Body of pancreas (tissue), 4 donors: ENCODE data around the gene JAML. TPM values are rescaled to one million over a fixed set of nuclear protein-coding genes. Genes with fewer than 3 reads are reported as not detected.

Source experiments
- ATAC-seq: fragments of 150-250 bp; one replicate; pipeline ENCODE4 v1.9.1; 2016
- DNase-seq, 4 donors: peaks; one replicate each; pipeline ENCODE4 v3.0.0-alpha.2; 2019
- H3K27ac ChIP-seq, 4 donors: fragments of 200-600 bp; sonication (generic); 1 replicate in 3 of 4; 2 replicates in 1 of 4; pipeline versions ENCODE4 v1.5.1 to v1.6.1; 2016 to 2019; ENCODE audit warnings: mild to moderate bottlenecking in 1 of 4, mixed read lengths in 1 of 4, moderate library complexity in 1 of 4
- H3K27me3 ChIP-seq, 2 donors: fragments of 200-600 bp; sonication (generic); one replicate each; pipeline ENCODE4 v1.6.0; 2016; ENCODE audit warnings: mild to moderate bottlenecking in 1 of 2
- H3K36me3 ChIP-seq, 2 donors: fragments of 200-600 bp; sonication (generic); replicated peaks in 1 of 2; 2 replicates each; pipeline ENCODE4 v1.5.1; 2016; ENCODE audit warnings: low read depth in 2 of 2; ENCODE audit not compliant: insufficient read depth in 1 of 2
- H3K4me1 ChIP-seq: fragments of 200-600 bp; sonication (generic); one replicate; pipeline ENCODE4 v1.6.0; 2016
- H3K4me3 ChIP-seq, 2 donors: fragments of 200-600 bp; sonication (generic); 1 replicate in 1 of 2; 2 replicates in 1 of 2; pipeline ENCODE4 v1.5.1; 2016 to 2019
- H3K9me3 ChIP-seq, 3 donors: fragments of 200-600 bp; sonication (generic); 1 replicate in 2 of 3; 2 replicates in 1 of 3; pipeline ENCODE4 v1.5.1; 2016
- CTCF ChIP-seq, 7 experiments: fragments of 450-650 bp in 4 of 7; fragments of 200-600 bp in 3 of 7; sonication (generic) in 3 of 7; IDR thresholded peaks; one replicate each; pipeline ENCODE4 v1.5.1; 2016 to 2019; ENCODE audit warnings: antibody characterized with exemption in 7 of 7
- POLR2A ChIP-seq, 3 donors: fragments of 450-650 bp; IDR thresholded peaks; one replicate each; pipeline ENCODE4 v1.6.1; 2016; ENCODE audit warnings: antibody characterized with exemption in 3 of 3, mild to moderate bottlenecking in 2 of 3
- WGBS, 2 donors: methylation state at CpG; one replicate each; pipeline ENCODE4 v1.1.5; 2017; 5-methylcytosine and 5-hydroxymethylcytosine counted together
- intact Hi-C: fragments of 100-400 bp; cut with DNase I; formaldehyde crosslinking; loops from one replicate; pipeline ENCODE4 v1.15.1; 2023
- total RNA-seq, 2 donors: library from RNA; depleted of rRNA; stranded (reverse); fragments of >200 nt; gene quantifications; one replicate each; pipeline ENCODE4 v1.1.0, GENCODE V29; 2016

JAML gene
- total RNA-seq, 2 donors from 2014 or later = 0.99 to 4.9 TPM

GRCh38 chr11:118240999-118241763 lies 16.4 kb upstream of the JAML start:
- Histone ChIP-seq H3K4me3 (no peak overlapping the region), H3K9me3 (no peaks in the 10 kb centered on the region), H3K27me3 (no peaks in the 10 kb centered on the region), H3K36me3 (no peaks in the 10 kb centered on the region), H3K27ac (peak overlapping the region; percentile 48 to 76 (median 66)), H3K4me1 (peaks cover 20% of the 10 kb centered on the region)
- WGBS, 2 donors = 18 to 24% methylated on average over 9 of the region's 9 CpGs
- intact Hi-C loops = no loop called here
- ATAC-seq (peak; percentile 83), DNase-seq (peak; percentile 33 to 59 (median 38))
- peak in 1 of 7 experiments; percentile 1 for TF ChIP-seq CTCF (IDR thresholded peaks at IDR 0.05)
- TF ChIP-seq POLR2A (IDR thresholded peaks at IDR 0.05) = no peak

DNA sequence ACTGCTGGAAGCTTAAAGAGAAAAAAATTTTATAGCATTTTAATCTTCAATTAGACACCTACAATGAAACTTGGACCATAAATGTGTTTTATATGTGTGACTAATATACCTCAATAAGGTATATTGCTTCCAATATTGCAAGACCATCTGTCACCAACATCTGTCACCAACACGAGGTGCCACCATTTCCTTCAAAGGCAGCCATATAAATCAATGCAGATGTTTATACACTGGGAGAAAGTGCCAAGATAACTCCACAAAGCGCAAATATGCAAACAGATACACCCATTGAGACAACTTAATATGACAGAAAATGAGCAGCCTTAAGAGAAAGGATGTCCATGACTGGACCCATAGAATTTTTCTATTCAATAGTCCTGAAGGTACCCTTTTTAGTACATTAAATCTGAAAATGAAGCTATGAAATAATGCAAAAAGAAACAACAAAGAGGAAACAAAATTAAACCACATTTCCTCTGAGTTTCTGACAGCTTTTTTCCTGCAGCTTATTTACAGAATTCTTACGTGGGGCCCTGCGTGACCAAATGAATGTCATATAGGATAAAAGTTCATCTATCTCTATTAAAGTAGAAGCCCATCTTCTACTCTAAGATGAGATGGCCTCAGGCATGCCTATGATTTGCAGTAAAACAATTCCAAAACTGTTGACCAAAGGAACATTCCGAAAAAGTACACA lies 14.8 kb upstream of the JAML start:
- intact Hi-C loops = no loop called here
- 66 to 73% methylated on average over 5 of the region's 5 CpGs for WGBS, 2 donors
- no peaks in the 10 kb centered on the region for H3K36me3 ChIP-seq
- DNase-seq (no peak), ATAC-seq (no peak)
- peaks cover 20% of the 10 kb centered on the region for H3K4me1 ChIP-seq
- H3K27ac ChIP-seq = no peak overlapping the region
- H3K4me3 ChIP-seq = no peak overlapping the region
- H3K27me3 ChIP-seq = no peaks in the 10 kb centered on the region
- H3K9me3 ChIP-seq = no peaks in the 10 kb centered on the region
- TF ChIP-seq POLR2A (IDR thresholded peaks at IDR 0.05) (no peak), CTCF (IDR thresholded peaks at IDR 0.05) (no peak)

DNA sequence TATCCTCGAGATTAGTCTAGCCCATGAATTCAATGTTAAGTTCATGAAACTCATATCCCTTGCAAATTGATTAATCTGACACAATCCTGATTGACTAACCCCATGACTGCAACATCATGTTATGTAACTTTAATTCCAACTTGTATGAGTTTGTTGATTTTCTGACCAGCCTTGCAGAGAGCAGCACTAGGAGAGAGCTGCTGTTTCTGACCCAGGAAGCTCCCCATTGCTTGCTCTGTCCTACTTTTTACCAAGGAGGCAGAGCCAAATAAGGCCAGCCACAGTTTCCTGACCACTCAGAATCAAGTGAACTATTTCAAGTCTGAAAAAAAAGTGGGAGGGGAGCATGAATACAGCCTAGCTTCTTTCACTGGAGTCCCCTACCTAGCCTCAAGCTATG lies 14.1 kb upstream of the JAML start:
- no peak overlapping the region for H3K27ac ChIP-seq
- TF ChIP-seq POLR2A (IDR thresholded peaks at IDR 0.05) (no peak), CTCF (IDR thresholded peaks at IDR 0.05) (no peak)
- H3K4me3 ChIP-seq = no peak overlapping the region
- DNase-seq (no peak), ATAC-seq (no peak)
- no peaks in the 10 kb centered on the region for H3K27me3 ChIP-seq
- peaks cover 20% of the 10 kb centered on the region for H3K4me1 ChIP-seq
- intact Hi-C loops = no loop called here
- H3K9me3 ChIP-seq = no peaks in the 10 kb centered on the region
- WGBS, 2 donors = 62 to 95% methylated on average over 1 of the region's 1 CpG
- H3K36me3 ChIP-seq = no peaks in the 10 kb centered on the region

- 84 to 90% methylated on average over 2 of the region's 2 CpGs for WGBS, 2 donors
- TF ChIP-seq POLR2A (IDR thresholded peaks at IDR 0.05) (no peak), CTCF (IDR thresholded peaks at IDR 0.05) (no peak)
Measured at GRCh38 chr11:118238421-118238820, 13.6 kb upstream of the JAML start.

More at GRCh38 chr11:118238421-118238820, 13.6 kb upstream of the JAML start:
- no peak overlapping the region for H3K4me3 ChIP-seq
- no peaks in the 10 kb centered on the region for H3K27me3 ChIP-seq
- no peaks in the 10 kb centered on the region for H3K9me3 ChIP-seq
- DNase-seq = no peak
- no peak overlapping the region for H3K27ac ChIP-seq
- no peaks in the 10 kb centered on the region for H3K36me3 ChIP-seq
- no peak for ATAC-seq
- peaks cover 20% of the 10 kb centered on the region for H3K4me1 ChIP-seq
- intact Hi-C loops = no loop called here
